NCI-H774 (cell line): ENCODE data around the gene NKPD1.
A peak's percentile ranks its signal among the peaks of the same experiment; 100 is the strongest.

Experiments used
- DNase-seq: peaks from one replicate; lab custom pipeline; 2025; lab: John Stamatoyannopoulos, UW

Gene NKPD1, protein sequence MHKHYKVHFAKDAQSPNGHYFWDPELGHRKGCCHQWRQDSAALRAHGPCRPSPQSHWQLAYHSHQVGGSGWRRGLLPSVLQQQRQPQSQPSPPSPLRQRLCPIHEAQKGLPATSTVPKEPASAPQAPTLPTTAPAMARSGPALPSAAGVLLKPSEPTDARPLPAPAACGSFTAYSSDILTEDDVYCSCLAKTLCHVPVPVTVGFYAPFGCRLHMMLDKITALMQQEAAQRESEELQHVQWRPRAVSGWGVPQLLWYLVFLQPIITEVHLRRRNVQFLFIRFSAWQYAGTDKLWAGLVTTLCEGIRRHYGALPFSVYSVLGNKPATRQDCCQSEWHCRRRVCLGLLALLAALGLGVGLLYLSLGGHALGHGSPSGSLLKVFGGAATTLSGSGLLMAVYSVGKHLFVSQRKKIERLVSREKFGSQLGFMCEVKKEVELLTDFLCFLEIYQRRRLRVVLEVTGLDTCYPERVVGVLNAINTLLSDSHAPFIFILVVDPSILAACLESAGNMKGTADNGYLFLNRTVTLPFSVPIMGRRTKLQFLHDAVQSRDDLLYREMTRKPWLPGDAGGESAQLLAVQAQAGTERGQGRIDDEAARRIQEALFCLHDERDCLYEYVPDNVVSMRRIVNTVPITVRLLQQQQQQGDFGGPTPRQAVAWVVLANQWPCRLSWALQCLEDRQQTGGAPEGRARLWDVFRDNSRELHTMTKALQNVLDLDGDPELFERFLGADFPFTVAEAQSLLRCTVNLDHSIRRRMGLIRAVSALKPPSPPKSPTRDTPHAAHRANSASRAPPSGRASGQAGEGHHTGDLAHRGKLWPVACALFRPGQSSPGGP

DNA sequence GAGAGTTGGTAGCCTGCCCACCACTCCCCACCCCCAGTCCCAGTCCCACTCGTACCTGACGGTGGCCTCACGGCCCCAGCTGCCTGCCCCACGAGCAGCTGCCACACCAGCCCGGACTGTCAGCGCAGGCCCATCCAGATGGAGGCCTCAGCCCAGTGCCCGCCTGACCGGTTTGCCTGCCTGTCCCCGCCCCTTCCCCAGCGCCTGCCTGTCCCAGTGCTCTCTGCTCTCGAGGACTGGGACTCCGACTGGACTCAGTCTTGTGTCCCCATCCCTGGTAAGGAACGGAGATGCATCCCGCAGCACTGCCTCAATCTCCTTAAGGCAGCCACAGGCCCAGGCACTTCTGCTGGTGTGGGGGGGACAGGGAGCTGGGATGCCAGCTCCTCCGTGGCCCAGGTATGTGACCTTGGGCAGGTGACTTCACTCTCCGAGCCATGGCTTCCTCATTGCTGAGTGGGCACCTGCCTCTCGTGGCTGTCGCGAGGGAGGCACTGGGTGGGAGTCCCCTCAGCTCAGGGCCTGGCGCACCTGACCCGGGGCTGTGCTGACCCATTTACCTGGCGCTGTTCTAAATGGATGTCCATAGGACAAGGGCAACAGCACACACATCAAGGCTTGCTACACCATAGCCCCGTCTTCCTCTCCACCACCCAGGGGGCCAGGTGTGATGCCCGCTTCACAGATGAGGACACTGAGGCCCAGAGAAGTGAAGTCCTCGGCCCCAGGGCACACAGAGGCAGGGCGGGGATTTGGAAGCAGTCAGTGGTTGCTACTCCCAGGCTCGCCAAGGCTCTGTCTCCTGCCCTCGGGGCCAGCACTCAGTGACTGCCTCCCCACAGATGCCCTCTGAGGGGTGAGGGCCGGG lies at the start of gene NKPD1:
NKPD1 (minus strand) TSS at position 113 of the 868 bp plus-strand sequence. CDS start 832 bp downstream, outside the sequence.
- no peak for DNase-seq

DNA sequence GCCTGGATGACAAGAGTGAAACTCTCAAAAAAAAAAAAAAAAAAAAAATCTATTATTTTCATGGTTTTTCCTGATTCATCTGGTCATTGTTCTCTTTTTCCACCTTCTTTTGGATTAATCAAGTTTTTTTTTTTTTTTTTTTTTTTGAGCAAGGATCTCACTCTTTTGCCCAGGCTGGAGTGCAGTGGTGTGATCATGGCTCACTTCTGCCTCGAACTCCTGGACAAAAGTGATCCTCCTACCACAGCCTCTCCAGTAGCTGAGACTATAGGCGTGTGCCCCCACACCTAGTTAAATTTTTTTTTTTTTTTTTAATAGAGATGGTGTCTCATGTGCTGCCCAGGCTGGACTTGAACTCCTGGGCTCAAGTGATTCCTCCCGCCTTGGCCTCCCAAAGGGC lies 45.5 kb upstream of the NKPD1 start:
- DNase-seq: no peak

DNA sequence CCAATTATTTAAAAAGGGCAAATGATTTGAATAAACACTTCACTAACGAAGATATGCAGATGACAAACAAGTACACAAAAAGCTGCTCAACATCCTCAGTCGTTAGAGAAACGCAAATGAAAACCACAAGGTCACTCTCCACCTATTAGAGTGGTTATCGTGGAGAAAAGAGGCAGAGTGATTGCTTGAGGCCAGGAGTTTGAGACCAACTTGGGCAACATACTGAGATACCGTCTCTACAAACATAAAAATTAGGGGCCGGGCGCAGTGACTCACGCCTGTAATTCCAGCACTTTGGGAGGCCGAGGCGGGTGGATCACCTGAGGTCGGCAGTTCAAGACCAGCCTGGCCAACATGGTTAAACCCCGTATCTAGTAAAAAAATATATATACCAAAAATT lies 45.0 kb upstream of the NKPD1 start:
- no peak for DNase-seq

DNA sequence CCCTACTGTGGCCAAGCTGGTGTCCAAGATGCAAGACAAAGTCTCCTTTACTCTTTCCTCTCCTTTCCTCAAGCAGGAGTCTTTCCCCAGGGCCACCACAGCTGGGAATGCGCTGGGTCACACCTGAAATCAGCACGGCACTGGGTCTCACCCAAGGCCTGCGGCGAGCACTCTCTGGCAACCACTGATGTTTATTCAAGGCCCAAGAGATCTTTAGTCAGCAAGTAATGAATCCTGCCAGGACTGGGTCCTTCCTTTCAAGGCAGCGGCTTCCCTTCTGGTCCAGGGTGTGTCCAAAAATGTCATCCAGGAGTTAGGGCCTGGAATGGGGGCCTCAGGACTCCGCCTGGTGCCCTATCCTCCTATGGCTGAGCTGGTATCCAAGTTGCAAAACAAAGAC lies 41.9 kb upstream of the NKPD1 start:
- no peak for DNase-seq

DNA sequence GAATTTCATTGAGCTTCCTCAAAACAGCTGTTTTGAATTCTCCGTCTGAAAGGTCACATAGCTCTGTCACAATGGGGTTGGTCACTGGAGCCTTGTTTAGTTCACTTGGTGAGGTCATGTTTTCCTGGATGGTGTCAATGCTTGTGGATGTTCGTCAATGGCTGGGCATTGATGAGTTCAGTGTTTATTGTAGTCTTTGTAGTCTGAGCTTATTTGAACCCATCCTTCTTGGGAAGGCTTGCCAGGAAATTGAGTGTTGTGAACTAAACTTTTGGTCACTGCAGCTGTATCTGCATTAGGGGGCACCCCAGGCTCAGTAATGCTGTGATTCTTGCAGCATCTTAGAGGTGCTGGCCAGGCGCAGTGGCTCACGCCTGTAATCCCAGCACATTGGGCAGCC lies 39.8 kb upstream of the NKPD1 start:
- no peak for DNase-seq

DNA sequence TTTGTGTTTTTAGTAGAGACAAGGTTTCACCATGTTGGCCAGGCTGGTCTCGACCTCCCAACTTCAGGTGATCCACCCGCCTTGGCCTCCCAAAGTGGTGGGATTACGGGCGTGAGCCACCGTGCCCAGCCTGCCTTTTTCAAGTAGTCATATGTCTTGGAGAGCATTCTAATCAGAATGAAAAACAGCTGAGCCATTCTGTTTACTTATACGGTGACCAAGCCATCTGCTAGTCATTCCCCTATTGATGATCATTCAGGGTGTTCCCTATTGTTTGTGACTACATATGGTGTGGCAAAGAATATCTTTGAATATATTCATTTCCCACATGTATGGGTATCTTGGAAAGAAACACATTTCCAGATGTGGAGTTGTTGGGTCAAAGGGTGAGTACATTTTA lies 35.0 kb upstream of the NKPD1 start:
- DNase-seq: no peak

DNA sequence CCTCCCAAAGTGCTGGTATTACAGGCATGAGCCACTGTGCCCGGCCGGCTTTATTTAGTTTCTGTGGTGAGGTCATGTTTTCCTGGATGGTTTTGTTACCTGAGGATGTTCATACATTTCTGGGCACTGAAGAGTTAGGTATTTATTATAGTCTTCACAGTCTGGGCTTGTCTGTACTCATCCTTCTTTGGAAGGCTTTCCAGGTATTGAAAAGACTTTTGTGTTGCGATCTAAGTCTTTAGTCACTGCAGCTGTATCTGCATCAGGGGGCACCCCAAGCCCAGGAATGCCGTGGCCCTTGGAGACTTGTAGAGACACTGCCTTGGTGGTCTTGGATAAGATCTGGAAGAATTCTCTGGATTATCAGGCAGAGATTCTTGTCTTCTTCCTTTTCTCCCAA lies 30.6 kb upstream of the NKPD1 start:
- no peak for DNase-seq

DNA sequence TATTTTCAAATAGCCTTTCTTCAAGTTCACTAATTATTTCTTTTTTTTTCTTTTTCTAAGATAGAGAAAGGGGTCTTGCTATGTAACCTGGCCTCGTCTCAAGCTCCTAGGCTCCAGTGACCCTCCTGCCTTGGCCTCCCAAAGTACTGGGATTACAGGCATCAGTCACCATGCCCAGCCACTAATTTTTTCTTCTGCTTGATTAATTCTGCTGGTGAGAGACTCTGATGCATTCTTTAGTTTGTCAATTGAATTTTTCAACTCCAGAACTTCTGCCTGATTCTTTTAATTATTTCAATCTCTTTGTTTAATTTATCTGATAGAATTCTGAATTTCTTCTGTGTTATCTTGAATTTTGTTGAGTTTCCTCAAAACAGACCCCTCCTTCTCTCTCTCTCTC lies 29.2 kb upstream of the NKPD1 start:
- DNase-seq: no peak

DNA sequence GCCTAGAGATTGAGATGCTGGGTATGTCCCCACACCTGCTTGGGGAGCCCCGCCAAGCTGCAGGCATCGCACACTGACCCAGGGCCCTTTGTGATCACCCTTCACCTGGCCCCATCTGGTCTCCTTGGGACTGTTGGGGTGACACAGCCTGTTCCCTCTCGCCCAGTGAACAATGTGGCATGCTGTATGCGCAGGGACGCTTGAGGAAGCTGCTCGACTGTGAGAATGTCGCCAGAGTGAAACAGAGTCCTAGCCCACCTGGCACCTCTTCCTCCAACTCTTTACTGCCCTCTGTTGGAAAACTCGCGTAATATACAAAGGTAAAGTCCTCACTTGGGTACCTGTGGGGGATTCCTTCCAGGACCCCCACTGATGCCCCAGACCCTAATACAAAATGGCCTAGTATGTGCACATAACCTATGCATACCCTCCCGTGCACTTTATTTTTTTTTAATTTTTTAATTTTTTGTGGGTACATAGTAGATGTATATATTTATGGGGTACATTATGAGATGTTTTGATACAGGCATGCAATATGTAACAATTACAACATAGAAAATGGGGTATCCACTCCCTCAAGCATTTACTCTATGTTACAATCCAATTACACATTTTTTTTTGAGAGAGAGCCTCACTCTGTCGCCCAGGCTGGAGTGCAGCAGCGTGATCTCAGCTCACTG lies 26.8 kb upstream of the NKPD1 start:
- DNase-seq: peak; percentile 41

DNA sequence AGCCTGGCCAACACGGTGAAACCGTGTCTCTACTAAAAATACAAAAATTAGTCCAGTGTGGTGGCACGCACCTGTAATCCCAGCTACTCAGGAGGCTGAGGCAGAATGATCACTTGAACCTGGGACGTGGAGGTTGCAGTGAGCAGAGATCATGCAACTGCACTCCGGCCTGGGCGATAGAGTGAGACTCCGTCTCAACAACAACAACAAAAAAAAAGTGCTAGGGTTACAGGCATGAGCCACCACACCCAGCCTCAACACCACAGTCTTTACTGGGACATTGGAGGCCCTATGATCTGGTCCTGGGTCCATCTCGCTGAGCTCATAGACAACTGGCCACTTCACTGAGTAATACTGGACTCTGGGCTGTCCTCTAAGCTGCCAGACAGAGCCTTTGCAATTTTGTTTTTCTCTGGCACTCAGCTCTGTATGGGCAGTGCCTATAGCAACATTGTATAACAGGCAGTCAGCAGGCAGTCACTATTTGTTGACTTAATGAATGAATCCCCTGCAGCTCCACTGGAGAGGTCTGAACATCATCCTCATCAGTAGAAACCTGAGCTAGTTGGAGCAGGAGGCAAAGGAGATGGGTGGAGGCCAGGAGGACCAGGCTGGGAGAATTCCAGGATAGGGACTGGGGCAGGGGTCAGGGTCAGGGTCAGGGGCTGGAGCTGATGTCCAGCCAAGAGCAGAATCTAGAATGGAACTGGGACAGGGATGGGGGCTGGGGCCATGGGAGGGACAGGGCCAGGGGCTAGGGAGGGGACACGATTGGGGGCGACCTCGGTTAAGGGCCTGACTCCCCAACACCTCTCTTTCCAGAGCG lies 25.9 kb upstream of the NKPD1 start:
- DNase-seq: peak; percentile 7

DNA sequence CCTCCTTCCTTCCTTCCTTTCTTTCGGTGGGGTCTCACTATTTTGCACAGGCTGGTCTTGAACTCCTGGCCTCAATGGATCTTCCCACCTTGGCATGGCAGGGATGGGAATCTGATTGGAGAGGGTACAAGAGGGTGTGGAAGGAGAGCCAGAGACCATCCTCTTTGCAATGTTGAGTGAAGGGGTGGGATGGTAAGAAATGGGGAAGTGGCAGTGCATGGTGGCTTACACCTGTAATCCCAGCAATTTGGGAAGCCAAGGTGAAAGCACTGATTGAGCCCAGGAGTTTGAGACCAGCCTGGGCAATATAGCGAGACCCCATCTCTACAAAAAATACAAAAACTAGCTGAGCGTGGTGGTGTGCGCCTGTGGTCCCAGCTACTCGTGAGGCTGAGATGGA lies 23.3 kb upstream of the NKPD1 start:
- no peak for DNase-seq

DNA sequence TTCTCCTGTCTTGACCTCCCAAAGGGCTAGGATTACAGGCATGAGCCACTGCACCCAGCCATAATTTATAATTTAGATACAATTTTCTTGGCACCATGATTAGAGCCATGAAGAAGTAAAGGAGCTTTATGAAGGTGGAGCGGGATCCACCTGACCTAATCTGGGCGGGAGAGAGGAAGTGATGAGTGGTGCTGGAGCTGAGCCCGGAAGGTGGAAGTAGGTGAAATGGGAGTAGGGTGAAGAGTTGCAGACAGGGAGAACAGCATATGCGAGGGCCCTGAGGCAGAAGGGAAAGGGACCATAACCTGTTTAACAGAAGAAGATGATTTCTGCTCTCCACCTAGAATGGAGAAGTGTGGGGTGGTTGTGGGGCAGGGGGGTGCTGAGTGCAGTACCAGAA lies 22.0 kb upstream of the NKPD1 start:
- no peak for DNase-seq

DNA sequence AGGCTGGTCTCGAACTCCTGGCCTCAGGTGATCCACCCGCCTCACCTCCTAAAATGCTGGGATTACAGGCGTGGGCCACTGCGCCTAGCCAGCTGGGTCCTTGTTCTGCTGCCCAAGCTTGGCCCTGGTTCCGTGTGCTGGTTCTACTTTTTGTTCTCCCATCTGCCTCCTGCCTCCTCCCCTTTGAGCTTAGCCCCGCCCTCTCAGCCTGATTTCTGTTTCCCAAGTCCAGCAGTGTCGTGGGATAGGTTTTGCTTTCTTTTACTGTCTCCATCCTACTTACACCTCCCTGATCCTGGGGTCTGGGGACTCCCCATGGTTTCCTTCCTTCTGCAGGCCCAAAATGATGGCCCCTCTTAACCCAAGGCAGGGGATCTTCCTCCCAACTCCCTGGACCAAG lies 20.2 kb upstream of the NKPD1 start:
- no peak for DNase-seq

DNA sequence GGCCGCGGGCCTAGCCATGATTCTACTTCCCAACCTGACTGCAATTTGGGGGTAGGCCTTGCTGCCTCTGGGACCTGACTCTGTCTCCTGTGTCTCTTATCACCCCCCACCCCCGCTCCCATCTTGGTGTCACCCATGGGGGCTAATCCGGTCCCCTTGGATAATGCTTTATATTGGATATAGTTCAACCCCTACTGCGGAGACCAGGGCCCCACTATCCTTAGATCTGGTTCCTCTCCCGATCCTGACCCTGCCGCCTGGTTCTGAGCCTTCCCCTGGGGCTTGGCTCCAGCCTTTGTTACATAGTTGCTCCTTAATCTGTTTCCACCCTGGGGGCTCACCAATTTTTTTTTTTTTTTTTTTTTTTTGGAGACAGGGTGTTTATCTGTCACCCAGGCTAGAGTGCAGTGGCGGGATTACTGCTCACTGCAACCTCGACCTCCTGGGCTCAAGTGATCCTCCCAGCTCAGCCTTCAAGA lies 19.1 kb upstream of the NKPD1 start:
- DNase-seq: no peak

DNA sequence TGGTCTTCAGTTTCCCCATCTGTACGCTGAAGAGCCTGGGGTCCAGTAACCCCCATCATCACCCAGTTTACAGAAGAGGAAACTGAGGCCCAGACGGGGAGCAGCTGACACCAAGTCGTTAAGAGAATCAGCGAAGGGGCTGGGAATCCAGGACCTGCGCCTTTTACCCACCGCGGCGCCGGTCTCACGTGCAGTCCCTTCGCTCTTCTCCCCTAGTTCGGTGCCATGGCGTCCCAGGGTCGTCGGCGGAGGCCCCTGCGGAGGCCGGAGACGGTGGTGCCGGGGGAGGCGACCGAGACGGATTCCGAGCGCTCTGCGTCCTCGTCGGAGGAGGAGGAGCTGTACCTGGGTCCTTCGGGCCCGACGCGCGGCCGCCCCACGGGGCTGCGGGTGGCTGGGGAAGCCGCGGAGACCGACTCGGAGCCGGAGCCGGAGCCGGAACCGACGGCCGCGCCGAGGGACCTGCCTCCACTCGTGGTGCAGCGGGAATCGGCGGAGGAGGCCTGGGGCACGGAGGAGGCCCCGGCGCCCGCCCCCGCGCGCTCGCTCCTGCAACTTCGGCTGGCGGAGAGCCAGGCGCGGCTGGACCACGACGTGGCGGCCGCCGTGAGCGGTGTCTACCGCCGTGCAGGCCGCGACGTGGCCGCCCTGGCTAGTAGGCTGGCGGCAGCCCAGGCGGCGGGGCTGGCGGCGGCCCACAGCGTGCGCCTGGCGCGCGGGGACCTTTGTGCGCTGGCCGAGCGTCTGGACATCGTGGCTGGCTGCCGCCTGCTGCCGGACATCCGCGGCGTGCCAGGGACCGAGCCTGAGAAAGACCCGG lies 18.5 kb upstream of the NKPD1 start:
- no peak for DNase-seq

DNA sequence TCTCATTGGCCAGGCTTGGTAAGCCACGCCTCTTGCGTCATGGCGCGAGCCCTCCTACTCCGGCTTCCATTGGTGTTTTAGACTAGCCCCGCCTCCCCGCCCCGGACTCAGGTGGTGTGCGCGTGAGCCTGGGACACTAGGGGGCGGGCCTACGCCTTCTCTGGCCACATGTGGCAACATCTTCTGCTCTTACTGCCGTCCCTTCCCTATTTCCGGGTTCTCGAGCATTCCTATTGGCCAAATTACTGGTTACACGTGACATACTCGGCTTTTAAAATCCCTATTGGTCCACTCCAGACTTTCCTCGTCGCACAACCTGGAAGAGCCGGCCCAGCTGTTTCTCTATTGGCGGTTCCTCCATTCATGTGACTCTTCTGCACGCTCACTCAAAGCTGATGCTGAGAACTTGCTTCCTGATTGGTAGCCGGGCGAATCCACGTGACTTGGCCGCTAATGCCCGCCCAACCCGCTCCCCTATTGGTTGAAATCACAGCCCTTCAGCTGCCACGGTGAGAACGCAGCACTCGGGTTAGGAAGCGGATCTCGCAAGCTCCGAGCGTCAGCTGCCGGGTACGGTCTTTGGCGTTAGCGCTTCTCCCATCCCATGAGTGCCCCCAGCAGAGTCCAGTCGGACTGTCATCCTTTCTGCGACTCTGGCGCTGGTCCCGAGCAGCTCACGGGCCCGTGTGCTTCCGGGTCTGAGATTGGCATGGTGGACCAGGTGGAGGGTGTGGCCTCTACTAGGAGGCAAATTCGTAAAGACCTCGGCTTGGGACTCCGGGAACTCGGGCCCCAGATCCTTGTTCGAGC lies 17.7 kb upstream of the NKPD1 start, which contains the start of gene BLOC1S3:
BLOC1S3 (plus strand) TSS at position 523 of the 810 bp plus-strand sequence. CDS start 513 bp downstream, outside the sequence.
- peak; percentile 100 for DNase-seq

DNA sequence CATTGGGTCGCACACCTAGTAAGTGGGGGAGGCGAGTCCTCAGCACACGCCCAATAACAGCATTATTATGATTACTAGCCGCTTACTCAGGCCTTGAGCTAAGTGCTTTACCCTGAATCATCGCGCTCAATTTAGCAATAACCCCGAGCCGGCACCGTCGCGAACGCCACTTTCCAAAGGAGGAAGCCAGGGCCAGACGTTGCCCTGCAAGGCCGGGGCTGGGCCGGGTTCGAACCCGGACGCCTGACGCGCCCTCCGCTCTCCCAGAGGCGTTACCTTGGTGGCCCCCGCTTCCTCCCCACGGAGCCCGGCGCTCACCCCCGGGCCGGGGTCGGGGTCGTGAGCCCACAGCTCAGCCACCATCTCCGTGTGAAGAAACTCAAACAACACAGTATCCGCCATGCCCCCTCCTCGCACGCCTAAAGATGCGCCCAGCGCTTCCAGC lies 17.1 kb upstream of the NKPD1 start, which contains the start of gene TRAPPC6A:
TRAPPC6A (minus strand) TSS at position 421 of the 445 bp plus-strand sequence; CDS start at position 402, 19 bp downstream.
- peak; percentile 63 for DNase-seq

DNA sequence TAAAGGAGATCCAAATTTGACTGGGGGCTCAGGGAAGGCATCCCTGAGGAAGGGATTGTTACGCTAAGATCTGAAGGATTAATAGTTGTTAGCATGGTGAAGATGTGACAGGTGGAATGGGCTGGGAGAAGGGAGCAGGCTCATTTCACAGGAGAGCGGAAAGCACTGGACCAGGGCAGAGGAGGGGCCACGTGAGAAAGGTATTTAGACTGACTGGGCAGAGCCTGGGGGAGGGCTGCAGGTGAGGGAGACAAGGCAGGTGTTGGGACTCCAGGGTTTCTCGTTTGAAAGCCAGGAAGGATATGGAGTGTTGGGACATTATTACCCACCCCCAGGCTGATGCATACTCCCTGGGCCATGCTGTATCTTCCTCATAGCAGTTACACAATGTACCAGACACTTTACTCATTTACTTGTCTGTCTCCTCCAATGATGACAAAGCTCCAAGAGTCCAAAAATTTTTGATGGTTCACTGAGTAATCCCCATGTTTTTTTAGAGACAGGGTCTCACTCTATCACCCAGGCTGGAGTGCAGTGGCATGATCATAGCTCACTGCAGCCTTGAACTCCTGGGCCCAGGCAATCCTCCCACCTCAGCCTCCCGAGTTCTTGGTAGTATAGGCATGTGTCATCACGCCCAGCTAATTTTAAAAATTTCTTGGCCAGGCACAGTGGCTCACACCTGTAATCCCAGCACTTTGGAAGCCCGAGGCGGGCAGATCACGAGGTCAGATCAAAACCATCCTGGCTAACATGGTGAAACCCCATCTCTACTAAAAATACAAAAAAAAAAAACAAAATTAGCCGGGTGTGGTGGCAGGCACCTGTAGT lies 14.9 kb upstream of the NKPD1 start:
- DNase-seq: no peak
